NCI-H510A treated with DMSO at 0.1 percent for 48 hours (cell line): ENCODE measurements around the gene ANK3.

Experiments
- DNase-seq: peaks from one replicate; lab custom pipeline; 2025; lab: John Stamatoyannopoulos, UW

ANK3 gene

DNA sequence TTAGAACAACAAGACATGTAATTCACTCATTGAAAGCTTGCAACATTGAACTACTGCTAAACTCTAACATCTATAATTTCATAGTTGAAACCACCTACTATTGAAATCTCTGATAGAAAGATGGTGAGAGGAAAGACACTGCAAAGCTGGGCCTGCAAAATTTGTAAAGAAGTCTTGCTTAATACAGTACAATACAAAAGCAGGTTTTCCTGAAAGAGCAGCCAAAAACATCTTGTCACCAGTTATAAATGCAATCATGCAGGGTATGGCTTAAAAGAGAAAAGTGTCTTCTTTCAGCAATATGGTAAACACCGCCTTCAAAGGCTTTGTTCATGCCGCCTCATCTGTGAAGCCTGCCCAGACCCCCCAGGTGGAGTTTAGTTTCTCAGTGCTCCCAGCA, 109.2 kb downstream of the ANK3 start:
- no peak for DNase-seq

DNA sequence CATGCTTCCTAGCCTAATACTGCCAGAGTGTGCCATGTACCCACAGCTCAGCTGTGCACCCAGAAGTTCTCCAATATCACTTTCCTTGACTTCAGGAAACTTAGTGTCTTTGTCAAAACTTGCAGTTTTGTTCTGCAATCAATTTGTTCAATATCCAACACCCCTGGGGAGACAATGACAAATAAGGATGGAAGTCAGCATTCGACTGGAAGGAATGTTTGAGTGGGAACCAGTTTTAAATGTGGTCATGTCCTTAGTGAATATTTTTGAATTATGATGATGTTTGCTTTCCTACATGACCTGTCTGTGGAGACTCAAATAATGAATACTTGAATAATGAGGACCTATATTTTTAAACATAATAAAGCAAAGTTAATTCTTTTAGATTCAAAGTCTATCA, 112.0 kb downstream of the ANK3 start:
- no peak for DNase-seq

GRCh38 chr10:60276232-60276631, 113.4 kb downstream of the ANK3 start:
- no peak for DNase-seq

- DNase-seq: no peak
Observed at GRCh38 chr10:60271319-60272040, 118.2 kb downstream of the ANK3 start.

DNA sequence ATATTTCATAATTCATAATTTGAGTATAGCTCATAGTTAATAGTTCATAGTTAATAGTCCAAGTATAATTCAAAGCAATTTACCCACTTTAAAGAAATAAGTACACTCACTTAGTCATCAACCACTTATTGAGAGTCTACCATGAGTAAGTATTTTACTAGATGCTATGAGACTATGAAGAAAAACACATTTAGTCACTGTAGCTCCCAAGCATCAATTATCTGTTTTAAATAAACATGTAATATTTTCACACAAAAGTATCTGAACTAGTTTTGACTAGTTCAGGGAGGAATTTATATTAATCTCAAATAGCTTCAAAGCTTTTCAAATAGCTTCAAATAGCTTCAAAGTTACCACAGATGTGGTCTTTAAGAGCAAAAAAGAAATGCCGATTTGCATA, 119.2 kb downstream of the ANK3 start:
- DNase-seq: no peak

DNA sequence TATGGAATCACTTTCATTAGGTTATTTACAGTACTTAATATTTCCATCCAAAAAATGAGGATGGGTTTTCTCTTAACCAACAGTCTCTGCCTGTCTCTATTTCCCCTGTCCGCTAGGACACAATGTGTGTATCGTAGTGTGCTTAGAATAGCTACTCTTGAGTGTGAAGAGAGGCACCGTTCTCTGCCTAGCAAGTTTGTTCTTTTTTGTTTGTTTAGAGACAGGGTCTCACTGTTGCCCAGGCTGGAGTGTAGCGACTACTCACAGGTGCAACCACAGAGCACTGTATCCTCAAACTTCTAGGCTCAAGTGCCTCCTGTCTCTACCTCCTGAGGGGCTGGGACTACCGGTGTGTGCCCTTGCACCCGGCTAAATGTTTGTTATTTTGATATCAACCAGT, 121.9 kb downstream of the ANK3 start:
- peak; percentile 43 for DNase-seq

GRCh38 chr10:60266513-60266912, 123.2 kb downstream of the ANK3 start:
- no peak for DNase-seq

DNA sequence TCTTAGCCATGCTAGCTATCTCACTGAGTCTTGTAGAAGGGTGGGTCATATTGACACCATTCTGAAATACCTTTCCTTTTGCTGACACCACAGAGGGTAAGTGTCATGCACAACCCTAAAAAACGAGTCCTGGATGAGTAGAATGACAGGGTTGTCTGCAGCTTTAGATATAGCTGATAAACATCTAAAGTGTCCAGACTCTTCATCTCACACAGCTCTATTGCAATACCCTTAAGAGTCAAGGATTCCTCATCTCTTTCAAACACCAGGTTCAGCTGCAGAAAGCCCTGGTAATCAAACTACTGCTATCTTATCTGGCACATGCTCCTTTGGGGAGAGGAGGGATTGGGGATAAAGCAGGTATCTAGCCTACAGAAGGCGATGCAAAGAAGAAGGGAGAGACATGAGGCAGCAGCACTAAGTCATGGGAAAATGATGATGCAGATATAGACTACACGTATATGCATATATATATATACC, 127.0 kb downstream of the ANK3 start:
- no peak for DNase-seq

- no peak for DNase-seq
Observed at GRCh38 chr10:60260321-60260720, 129.4 kb downstream of the ANK3 start.

DNA sequence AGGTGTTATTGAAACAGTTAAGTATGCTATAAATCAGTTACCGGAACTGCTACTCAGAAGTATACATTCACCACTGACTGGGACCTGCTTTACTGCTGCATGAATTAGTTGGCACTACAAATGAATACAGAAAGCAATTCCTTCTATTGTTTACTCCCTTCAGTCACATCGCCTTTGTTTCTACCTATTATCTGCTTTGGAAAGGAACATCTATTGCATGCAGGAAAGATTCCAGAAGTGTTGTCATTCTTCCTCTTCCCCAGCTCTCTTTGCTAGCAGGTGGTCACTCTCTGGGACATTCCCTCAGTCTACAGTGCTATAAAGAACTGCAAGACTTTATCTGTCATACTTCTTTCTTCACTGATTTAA, 131.3 kb downstream of the ANK3 start:
- DNase-seq: peak; percentile 58

DNA sequence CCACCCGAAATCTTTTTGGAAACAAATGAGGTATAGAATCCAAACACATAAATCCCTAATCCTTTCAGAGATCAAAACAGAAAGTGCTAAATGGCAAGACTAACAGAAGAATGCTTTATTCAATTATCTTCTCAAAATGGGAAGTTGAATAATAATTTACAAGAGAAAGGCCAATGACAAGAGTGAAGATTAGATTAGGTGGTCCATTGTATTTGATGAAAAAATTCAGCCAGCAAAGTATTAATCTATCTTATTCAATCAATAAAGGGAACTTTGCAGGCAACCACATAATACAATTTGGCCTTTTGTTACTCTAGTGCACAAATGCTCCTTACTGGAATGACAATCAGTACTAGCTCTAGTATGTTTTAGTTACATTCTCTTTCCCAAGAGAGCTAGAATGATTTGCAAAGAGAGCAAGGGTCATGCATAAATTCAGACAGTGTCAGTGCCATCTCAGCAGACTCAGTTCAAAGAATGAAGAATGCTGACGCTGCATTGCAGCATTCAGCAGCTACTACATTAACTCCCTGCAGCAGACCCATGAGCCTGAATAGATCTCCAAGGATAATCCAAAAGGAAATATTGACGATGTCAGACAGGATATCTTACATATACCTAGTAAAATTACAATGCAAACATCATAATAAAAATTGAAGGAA, 131.8 kb downstream of the ANK3 start:
- DNase-seq: peak; percentile 58

DNA sequence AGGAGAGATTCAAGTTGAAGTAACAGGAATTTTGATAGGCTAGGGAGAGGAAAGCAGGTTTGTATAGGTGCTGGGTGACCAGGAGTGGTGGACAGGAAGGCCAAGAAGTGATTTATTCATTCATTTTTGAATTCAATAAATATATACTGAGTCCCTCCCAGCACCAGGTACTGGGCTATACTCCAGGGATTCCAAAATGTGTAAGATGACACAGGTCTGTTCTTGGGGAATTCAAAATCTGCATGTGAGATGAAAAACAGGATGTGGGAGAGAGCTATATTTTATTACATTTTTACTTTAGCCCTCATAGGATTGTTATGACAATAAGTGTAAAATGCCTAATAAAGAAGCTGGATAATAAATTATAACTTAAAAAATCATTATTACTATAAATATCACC, 134.9 kb downstream of the ANK3 start:
- DNase-seq: no peak

- DNase-seq: no peak
Observed at GRCh38 chr10:60253484-60253883, 136.2 kb downstream of the ANK3 start.

GRCh38 chr10:60252688-60253087, 137.0 kb downstream of the ANK3 start:
- no peak for DNase-seq

DNA sequence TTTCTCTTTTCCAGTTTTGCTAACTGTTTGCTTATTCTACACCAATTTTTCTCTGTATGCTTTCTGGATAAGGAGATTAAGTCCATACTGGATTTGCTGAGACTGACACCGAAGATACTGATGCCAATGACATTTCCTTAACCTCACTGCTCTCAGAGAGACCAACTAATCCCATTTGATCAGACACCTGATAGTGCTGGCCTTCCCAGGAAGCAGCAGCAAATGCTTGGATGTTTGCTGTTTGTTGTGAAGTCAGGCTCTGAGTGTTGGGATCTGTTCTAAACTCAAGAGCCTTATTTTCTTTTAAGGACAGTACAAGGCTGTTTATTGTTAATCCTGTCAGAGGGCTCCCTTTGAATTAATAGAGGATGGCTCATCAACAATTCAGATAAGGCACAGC, 143.3 kb downstream of the ANK3 start:
- no peak for DNase-seq

DNA sequence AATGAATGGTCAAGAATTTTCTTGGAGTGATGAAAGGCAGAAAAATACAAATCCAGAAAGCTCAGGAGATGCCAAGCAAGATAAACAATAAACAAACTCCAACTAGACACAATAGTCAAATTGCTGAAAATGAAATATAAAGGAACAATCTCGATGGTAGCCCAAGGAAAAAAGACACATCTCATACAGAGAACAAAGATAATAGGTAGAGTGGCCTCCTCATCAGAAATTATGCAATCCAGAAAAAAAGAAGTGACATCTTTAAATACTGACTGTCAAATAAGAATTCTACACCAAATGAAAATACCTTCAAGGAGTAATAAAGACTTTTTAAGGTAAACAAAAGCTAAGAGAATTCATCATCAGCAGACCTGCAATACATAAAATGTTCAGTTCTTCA, 150.4 kb downstream of the ANK3 start:
- no peak for DNase-seq

DNA sequence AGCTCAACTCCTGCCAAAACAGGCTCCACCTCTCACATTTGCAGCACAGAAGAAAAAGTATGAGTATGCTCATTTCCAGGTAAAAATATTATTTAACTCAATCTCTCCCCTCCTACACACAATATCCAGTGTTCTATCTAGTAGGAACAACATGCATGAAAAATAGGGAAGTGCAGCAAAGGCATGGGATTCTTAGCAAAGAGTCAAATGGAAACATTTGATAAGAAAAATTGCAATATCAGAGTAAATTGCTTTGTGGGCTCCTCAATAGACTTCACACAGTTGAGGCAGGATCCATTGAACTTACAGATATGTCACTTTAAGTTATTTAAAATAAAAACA, 150.9 kb downstream of the ANK3 start:
- DNase-seq: no peak

DNA sequence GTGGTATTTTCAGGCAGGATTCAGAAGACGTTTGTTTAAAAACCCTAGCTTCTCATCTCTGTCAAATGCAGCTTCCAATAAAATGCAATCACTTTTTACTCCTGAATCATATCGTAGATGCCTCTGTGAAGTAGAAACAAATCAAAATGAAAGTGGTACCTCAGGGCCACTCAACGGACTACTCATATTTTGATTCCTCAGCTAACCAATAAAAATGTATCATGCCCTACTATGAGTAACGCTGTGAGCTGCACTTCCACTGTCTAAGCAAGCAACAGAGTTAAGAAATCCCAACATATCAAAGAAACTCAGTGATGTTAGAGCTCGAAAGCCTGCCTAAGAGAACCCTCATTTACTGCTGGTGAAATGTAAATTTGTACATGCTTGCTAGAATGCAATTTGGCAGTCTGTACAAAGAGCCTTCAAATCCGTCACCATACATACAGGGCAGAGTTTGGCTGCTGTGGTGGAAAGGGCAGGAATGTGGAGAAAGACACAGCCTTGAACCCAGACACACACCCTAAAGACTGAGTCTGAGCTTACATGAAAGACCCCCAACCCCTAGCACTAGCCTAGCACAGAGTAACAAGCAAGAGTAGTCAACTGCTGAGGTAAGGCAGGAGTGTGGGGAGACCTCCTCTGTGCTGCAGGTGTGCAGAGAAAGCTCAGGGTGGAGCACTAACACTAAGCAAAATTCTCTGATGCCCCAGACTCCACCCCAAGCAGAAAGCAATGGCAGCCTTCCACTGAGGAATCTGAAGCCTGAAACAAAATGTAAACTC, 151.5 kb downstream of the ANK3 start:
- DNase-seq: no peak

GRCh38 chr10:60236869-60237524, 152.7 kb downstream of the ANK3 start:
- DNase-seq: no peak

DNA sequence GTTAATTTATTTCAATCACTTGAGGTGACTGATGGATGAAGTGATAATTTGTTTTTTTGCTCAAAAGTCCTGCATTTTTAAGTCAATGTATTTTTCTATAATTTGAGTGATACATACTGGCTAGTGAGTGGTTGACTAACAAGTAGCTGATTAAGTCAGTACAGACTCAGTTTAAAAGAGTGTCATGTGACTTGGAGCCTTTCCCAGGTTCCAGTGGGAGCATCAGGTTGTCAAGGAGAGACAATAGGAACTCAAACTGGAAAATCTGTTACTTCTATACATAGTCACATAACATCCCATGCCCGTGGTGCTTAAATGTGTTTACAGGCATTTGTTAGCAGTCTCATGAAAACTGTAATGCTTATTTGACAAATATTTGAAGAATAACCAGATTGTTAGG, 154.7 kb downstream of the ANK3 start:
- DNase-seq: no peak

GRCh38 chr10:60234551-60234950, 155.1 kb downstream of the ANK3 start:
- no peak for DNase-seq

DNA sequence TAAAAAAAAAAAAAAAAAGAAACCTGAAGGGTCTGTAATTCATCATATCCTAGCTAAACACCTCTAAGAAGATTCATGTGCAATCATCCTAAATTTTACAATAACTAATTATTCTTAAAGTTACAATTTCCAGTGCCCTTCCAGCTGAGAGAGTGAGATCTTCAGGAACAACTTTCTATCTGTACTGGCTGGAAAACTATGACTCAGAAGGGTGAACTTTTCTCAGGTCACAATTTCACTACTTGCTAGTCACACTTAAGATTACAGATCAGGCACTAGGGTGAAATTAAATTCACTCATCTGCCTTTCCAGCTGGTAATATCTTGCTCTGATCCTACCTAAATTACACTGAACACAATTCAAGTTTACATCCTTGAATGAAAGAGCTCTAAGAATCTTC, 158.8 kb downstream of the ANK3 start:
- DNase-seq: no peak
